AG10803 (cell line): ENCODE data around the gene KCTD4.

Experiments used
- DNase-seq: peaks from one replicate; pipeline ENCODE4 v3.0.0; 2010; ENCODE audit warnings: low read depth
- H3K4me3 ChIP-seq: 2 replicates; pipeline ENCODE4 v1.5.1; 2011; ENCODE audit warnings: mild to moderate bottlenecking, low read length, control low read depth
- CTCF ChIP-seq: conservative IDR thresholded peaks from 2 replicates; pipeline ENCODE4 v1.5.1; 2011; ENCODE audit warnings: mild to moderate bottlenecking, low read length, control low read depth, inconsistent platforms

KCTD4 gene

DNA sequence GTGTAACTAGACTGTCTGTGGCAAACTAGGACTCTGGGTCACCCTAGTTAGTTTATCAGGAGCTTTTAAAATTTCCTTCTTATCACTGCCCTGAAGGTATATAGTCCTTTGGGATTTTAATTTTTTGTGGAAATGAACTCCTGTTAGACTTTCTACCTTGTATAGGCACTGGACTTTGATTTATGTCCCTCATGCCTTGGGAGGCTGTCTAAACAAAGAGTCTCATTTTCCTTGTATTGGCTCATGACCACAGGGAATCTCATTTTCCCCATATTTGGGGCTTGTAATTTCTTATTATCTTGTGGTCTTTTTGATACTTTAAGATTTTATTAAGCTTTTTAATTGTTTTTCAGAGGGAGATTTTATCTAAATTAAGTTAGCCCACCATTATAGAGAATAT, 21.4 kb downstream of the KCTD4 start:
- DNase-seq = no peak
- no peak overlapping the region for H3K4me3 ChIP-seq
- no peak for TF ChIP-seq CTCF

DNA sequence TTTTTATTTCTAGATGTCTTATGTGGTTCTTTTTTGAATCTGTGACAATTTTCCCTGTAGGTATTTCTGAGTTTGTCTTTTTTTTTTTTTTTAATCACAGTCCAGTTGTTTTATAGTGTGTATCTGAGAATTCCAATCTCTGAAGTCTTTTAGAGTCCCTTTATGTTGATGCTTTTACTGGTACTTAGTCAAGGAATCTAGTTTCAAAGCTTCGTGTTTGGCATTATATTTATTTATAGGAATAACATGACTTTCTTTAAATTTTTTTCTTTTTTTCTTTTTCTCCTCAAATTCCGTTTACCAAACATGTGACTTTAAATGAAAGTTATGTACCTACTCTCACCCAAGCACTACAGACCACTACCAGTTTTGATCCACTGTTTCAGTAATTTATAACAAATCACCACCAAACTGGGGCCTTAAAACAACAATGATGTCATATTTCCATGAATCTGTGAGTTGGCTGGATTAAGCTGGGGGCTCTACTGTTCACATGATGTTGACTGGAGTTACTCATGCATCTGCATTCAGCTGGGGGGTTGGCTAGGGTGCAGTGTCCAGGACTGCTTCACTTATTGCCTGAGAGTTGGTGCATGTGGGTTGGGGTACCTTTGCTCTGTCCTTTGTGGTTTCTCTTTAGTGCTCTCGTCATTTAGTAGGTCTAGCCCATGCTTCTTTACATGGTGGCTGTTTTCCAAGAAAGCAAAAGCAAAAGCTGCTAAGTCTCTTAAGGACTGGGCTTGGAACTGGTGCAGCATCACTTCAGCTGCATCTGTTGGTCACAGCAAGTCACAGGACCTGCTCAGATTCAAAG, 22.3 kb downstream of the KCTD4 start:
- DNase-seq = peak; percentile 11
- TF ChIP-seq CTCF = no peak
- H3K4me3 ChIP-seq = no peak overlapping the region

DNA sequence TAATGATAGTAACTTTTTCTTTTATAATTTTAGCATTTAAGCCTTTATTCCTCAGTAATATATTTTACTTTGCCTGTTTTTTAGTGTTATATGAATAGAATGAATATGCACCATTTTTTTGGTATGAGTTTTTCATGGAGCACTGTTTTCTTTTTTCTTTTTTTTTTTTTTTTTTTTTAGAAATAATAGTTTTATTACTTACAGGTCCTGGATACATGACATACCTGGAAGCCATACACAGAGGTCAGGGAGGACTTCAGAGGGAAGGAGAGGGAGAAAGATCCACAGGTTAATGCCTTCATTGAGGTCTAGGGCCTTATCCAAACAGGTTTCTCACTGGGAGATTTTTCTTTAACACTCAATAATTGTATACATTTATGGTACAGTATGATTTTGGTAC, 26.4 kb downstream of the KCTD4 start:
- no peak for TF ChIP-seq CTCF
- no peak for DNase-seq
- no peak overlapping the region for H3K4me3 ChIP-seq

DNA sequence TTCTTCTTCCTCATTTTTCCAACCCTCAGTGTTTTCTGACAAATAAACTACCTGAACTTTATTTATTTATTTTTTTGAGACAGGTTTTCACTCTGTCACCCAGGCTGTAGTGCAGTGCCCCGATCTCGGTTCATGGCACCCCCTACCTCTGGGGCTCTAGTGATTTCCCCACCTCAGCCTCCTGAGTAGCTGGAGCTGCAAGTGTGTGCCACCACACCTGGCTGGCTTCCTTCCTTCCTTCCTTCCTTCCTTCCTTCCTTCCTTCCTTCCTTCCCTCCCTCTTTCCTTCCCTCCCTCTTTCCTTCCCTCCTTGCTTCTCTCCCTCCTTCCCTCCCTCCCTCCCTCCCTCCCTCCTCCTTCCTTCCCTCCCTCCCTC, 32.3 kb downstream of the KCTD4 start:
- DNase-seq = no peak
- no peak for TF ChIP-seq CTCF
- H3K4me3 ChIP-seq = no peak overlapping the region

GRCh38 chr13:45167611-45168554, 33.0 kb downstream of the KCTD4 start:
- DNase-seq = peak; percentile 13
- no peak overlapping the region for H3K4me3 ChIP-seq
- TF ChIP-seq CTCF = no peak

DNA sequence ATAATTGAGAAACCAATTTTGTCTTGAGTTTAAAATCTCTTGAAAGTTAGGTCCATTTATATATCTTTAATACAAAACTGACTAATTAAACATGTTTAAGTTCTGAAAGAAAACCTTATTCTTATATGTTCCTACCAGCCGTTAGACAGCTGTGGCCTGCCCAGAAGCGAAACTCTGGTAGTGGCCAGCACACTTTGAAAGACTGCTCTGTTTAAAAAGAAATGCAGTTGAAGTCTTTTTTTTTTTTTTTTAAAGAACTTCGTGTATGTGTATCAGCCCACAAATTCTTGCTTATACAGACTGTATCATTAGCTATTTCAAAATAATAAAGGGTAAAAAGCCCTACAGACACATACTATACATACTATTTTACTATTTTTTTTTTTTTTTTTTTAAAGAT, 34.0 kb downstream of the KCTD4 start:
- no peak overlapping the region for H3K4me3 ChIP-seq
- TF ChIP-seq CTCF = no peak
- no peak for DNase-seq
